Liver (tissue), 9 donors: ENCODE results near the gene PEX7. TPM values are rescaled to one million over a fixed set of nuclear protein-coding genes. Genes with fewer than 3 reads are reported as not detected.

Source experiments
- DNase-seq: peaks from one replicate; pipeline ENCODE4 v3.0.0-alpha.2; 2017; ENCODE audit warnings: low spot score
- H3K27ac ChIP-seq, 2 donors: one replicate each; pipeline ENCODE4 v1.7.0; 2013; ENCODE audit warnings: inconsistent platforms in 2 of 2, low read length in 2 of 2, control low read depth in 1 of 2, low read depth in 1 of 2, mild to moderate bottlenecking in 1 of 2
- H3K27me3 ChIP-seq, 4 donors: one replicate each; pipeline versions ENCODE4 v1.6.1 to v1.7.0; 2013; ENCODE audit warnings: low read length in 3 of 4, inconsistent platforms in 1 of 4, mild to moderate bottlenecking in 1 of 4, moderate library complexity in 1 of 4; ENCODE audit not compliant: control insufficient read depth in 4 of 4, insufficient read depth in 4 of 4
- H3K36me3 ChIP-seq, 4 donors: one replicate each; pipeline versions ENCODE4 v1.6.1 to v1.7.0; 2013; ENCODE audit warnings: low read length in 3 of 4, mild to moderate bottlenecking in 3 of 4, low read depth in 1 of 4, moderate library complexity in 1 of 4; ENCODE audit not compliant: control insufficient read depth in 4 of 4, insufficient read depth in 3 of 4
- H3K4me1 ChIP-seq, 4 donors: one replicate each; pipeline versions ENCODE4 v1.6.1 to v1.7.0; 2013; ENCODE audit warnings: low read length in 3 of 4, mild to moderate bottlenecking in 3 of 4, moderate library complexity in 1 of 4; ENCODE audit not compliant: control insufficient read depth in 4 of 4, insufficient read depth in 4 of 4
- H3K4me3 ChIP-seq, 3 donors: one replicate each; pipeline versions ENCODE4 v1.6.1 to v1.7.0; 2013; ENCODE audit warnings: low read length in 3 of 3, control low read depth in 1 of 3, low read depth in 1 of 3, mild to moderate bottlenecking in 1 of 3
- H3K9ac ChIP-seq, 2 donors: one replicate each; pipeline ENCODE4 v1.7.0; 2013; ENCODE audit warnings: low read length in 2 of 2, mild to moderate bottlenecking in 2 of 2, moderate library complexity in 2 of 2, control low read depth in 1 of 2, low read depth in 1 of 2
- H3K9me3 ChIP-seq, 4 donors: one replicate each; pipeline versions ENCODE4 v1.6.1 to v1.7.0; 2013; ENCODE audit warnings: low read length in 3 of 4; ENCODE audit not compliant: control insufficient read depth in 4 of 4
- EGR1 ChIP-seq, 2 donors: IDR thresholded peaks; 2 replicates each; pipeline ENCODE4 v1.6.1; 2016 to 2018; ENCODE audit warnings: antibody characterized with exemption in 2 of 2, low read depth in 2 of 2
- FOXA1 ChIP-seq: IDR thresholded peaks from 2 replicates; pipeline ENCODE4 v1.6.1; 2016; ENCODE audit warnings: antibody characterized with exemption
- FOXA2 ChIP-seq: IDR thresholded peaks from 2 replicates; pipeline ENCODE4 v1.6.1; 2016; ENCODE audit warnings: antibody characterized with exemption
- GABPA ChIP-seq, 2 donors: IDR thresholded peaks in 1 of 2; conservative IDR thresholded peaks in 1 of 2; 2 replicates each; pipeline ENCODE4 v1.6.1; 2016; ENCODE audit warnings: antibody characterized with exemption in 2 of 2, mild to moderate bottlenecking in 1 of 2, moderate library complexity in 1 of 2
- HNF4A ChIP-seq, 2 donors: conservative IDR thresholded peaks; 2 replicates each; pipeline ENCODE4 v1.6.1; 2016; ENCODE audit warnings: antibody characterized with exemption in 2 of 2, mild to moderate bottlenecking in 2 of 2
- HNF4G ChIP-seq: IDR thresholded peaks from 2 replicates; pipeline ENCODE4 v1.6.1; 2016; ENCODE audit warnings: antibody characterized with exemption
- JUND ChIP-seq, 2 donors: IDR thresholded peaks; 2 replicates each; pipeline ENCODE4 v1.6.1; 2016; ENCODE audit warnings: antibody characterized with exemption in 2 of 2
- NR2F2 ChIP-seq: IDR thresholded peaks from 2 replicates; pipeline ENCODE4 v1.6.1; 2016; ENCODE audit warnings: antibody characterized with exemption
- RAD21 ChIP-seq, 2 donors: IDR thresholded peaks; 2 replicates each; pipeline ENCODE4 v1.6.1; 2016; ENCODE audit warnings: antibody characterized with exemption in 2 of 2, mild to moderate bottlenecking in 2 of 2
- RXRA ChIP-seq, 2 donors: IDR thresholded peaks; 2 replicates each; pipeline ENCODE4 v1.6.1; 2017 to 2018; ENCODE audit warnings: antibody characterized with exemption in 2 of 2, mild to moderate bottlenecking in 1 of 2
- SP1 ChIP-seq: IDR thresholded peaks from 2 replicates; pipeline ENCODE4 v1.6.1; 2018; ENCODE audit warnings: antibody characterized with exemption, mild to moderate bottlenecking
- TAF1 ChIP-seq: conservative IDR thresholded peaks from 2 replicates; pipeline ENCODE4 v1.6.1; 2016; ENCODE audit warnings: antibody characterized with exemption, mild to moderate bottlenecking
- YY1 ChIP-seq: IDR thresholded peaks from 2 replicates; pipeline ENCODE4 v1.6.1; 2016; ENCODE audit warnings: antibody characterized with exemption, mild to moderate bottlenecking
- WGBS: extraction: QIAGEN DNeasy Blood & Tissue Kit; methylation state at CpG from one replicate; pipeline ENCODE4 v1.1.7; 2013; 5-methylcytosine and 5-hydroxymethylcytosine counted together
- polyA plus RNA-seq, 2 donors: library from polyadenylated mRNA; stranded (reverse) in 1 of 2; unstranded in 1 of 2; fragments of 200-250 nt in 1 of 2; fragments of >200 nt in 1 of 2; fragmentation: Nextera tagmentation in 1 of 2; extraction: Ambion mirVana in 1 of 2; gene quantifications; one replicate each; pipeline versions ENCODE4 v1.2.1 to v1.2.3, GENCODE V29; 2013 to 2015
- total RNA-seq, 2 donors: library from RNA; depleted of rRNA; stranded (reverse); fragments of >200 nt; gene quantifications; one replicate each; pipeline ENCODE4 v1.2.3, GENCODE V29; 2014
- TF ChIP-seq, protein P1 (sequence below): IDR thresholded peaks from 2 replicates; pipeline ENCODE4 v1.6.1; 2016; ENCODE audit warnings: antibody characterized with exemption
- TF ChIP-seq, protein P2 (sequence below): IDR thresholded peaks from 2 replicates; pipeline ENCODE4 v1.6.1; 2016; ENCODE audit warnings: antibody characterized with exemption
- TF ChIP-seq, protein P3 (sequence below): IDR thresholded peaks from 2 replicates; pipeline ENCODE4 v1.6.1; 2016; ENCODE audit warnings: antibody characterized with exemption
- TF ChIP-seq, protein P4 (sequence below): IDR thresholded peaks from 2 replicates; pipeline ENCODE4 v1.6.1; 2016; ENCODE audit warnings: antibody characterized with exemption, mild to moderate bottlenecking
- TF ChIP-seq, protein P5 (sequence below): fragments of 150-350 bp; IDR thresholded peaks from 2 replicates; pipeline ENCODE4 v1.5.1; 2017; ENCODE audit warnings: improper control_type of control experiment, low read depth, low read length; ENCODE audit not compliant: missing input control
- donor health status: healthy.
- donor health status: healthy.
- donor health status: healthy.
- donor health status: healthy.
- donor health status: healthy.

Gene PEX7
- total and polyA plus RNA-seq, 4 donors = 5.2 to 7.5 (median 6.2) TPM

DNA sequence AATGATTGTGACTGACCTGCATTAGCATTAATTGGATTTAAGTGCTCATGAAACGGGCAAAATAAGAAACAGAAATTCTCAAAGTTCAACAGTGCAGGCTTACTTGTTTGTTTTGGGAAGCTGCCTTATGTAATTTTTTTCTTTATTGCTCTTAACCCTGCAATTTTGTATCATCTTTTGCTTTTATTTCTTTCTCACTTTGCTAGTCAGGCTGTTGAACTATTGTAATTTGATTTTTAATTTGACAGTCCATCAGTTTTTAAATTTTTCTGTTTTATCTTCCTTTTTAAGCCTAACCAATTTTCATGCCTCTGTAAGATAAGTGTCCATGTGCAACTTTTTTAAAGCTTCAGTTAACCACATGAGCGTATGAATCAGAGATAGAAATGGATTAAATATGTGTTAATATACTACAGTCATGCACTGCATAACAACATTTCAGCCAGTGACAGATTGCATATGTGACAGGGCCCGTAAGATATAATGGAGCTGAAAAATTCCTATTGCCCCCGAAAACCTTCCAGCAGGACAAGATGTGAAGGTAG is 44.6 kb downstream of the PEX7 start:
- no peak for DNase-seq
- Histone ChIP-seq H3K9ac (no peak overlapping the region), H3K36me3 (peaks cover 0 to 5% (median 3%) of the 10 kb centered on the region in 4 donors), H3K27me3 (no peaks in the 10 kb centered on the region), H3K9me3 (no peaks in the 10 kb centered on the region), H3K27ac (no peak overlapping the region), H3K4me3 (no peak overlapping the region), H3K4me1 (no peaks in the 10 kb centered on the region)
- 81% methylated on average over 4 of the region's 4 CpGs for WGBS
- TF ChIP-seq NR2F2 (no peak), JUND (IDR thresholded peaks at IDR 0.05) (no peak), TAF1 (no peak), YY1 (no peak), FOXA1 (no peak), HNF4G (no peak), GABPA (IDR thresholded peaks at IDR 0.05 in 1 of 2, conservative IDR thresholded peaks at IDR 0.05 in 1 of 2) (no peak)
- TF ChIP-seq, protein P1, sequence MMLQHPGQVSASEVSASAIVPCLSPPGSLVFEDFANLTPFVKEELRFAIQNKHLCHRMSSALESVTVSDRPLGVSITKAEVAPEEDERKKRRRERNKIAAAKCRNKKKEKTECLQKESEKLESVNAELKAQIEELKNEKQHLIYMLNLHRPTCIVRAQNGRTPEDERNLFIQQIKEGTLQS = no peak
- TF ChIP-seq, protein P2, sequence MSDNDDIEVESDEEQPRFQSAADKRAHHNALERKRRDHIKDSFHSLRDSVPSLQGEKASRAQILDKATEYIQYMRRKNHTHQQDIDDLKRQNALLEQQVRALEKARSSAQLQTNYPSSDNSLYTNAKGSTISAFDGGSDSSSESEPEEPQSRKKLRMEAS = no peak

DNA sequence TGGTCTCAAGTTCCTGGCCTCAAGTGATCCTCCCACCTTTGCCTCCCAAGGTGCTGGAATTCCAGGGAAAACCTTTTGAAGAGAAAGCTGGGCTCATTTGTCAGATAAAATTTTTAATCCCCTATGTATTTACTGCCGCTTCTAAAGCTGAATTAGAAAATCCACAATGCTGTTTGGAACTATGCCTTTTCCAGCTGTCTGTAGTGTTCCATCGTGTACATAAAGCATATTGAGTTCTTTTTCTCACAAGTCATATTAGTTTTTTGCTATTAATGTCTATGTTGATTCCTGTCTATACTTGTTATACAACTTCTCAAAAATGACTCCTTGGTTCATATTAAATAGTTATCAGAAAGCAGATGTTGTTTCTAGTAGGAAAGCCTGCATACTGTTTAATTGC is 47.1 kb downstream of the PEX7 start:
- no peaks in the 10 kb centered on the region for H3K27me3 ChIP-seq
- peaks cover 5 to 15% (median 7%) of the 10 kb centered on the region in 4 donors for H3K36me3 ChIP-seq
- H3K4me3 ChIP-seq = no peak overlapping the region
- TF ChIP-seq SP1 (no peak), HNF4G (no peak), FOXA1 (no peak), NR2F2 (no peak), GABPA (IDR thresholded peaks at IDR 0.05 in 1 of 2, conservative IDR thresholded peaks at IDR 0.05 in 1 of 2) (no peak), EGR1 (IDR thresholded peaks at IDR 0.05; ENCODE audit: low read depth in 2 of 2) (no peak), RAD21 (IDR thresholded peaks at IDR 0.05) (no peak), RXRA (IDR thresholded peaks at IDR 0.05) (no peak), JUND (IDR thresholded peaks at IDR 0.05) (no peak), FOXA2 (no peak), HNF4A (conservative IDR thresholded peaks at IDR 0.05) (no peak)
- TF ChIP-seq, protein P3, sequence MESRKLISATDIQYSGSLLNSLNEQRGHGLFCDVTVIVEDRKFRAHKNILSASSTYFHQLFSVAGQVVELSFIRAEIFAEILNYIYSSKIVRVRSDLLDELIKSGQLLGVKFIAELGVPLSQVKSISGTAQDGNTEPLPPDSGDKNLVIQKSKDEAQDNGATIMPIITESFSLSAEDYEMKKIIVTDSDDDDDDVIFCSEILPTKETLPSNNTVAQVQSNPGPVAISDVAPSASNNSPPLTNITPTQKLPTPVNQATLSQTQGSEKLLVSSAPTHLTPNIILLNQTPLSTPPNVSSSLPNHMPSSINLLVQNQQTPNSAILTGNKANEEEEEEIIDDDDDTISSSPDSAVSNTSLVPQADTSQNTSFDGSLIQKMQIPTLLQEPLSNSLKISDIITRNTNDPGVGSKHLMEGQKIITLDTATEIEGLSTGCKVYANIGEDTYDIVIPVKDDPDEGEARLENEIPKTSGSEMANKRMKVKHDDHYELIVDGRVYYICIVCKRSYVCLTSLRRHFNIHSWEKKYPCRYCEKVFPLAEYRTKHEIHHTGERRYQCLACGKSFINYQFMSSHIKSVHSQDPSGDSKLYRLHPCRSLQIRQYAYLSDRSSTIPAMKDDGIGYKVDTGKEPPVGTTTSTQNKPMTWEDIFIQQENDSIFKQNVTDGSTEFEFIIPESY = no peak
- TF ChIP-seq, protein P4, sequence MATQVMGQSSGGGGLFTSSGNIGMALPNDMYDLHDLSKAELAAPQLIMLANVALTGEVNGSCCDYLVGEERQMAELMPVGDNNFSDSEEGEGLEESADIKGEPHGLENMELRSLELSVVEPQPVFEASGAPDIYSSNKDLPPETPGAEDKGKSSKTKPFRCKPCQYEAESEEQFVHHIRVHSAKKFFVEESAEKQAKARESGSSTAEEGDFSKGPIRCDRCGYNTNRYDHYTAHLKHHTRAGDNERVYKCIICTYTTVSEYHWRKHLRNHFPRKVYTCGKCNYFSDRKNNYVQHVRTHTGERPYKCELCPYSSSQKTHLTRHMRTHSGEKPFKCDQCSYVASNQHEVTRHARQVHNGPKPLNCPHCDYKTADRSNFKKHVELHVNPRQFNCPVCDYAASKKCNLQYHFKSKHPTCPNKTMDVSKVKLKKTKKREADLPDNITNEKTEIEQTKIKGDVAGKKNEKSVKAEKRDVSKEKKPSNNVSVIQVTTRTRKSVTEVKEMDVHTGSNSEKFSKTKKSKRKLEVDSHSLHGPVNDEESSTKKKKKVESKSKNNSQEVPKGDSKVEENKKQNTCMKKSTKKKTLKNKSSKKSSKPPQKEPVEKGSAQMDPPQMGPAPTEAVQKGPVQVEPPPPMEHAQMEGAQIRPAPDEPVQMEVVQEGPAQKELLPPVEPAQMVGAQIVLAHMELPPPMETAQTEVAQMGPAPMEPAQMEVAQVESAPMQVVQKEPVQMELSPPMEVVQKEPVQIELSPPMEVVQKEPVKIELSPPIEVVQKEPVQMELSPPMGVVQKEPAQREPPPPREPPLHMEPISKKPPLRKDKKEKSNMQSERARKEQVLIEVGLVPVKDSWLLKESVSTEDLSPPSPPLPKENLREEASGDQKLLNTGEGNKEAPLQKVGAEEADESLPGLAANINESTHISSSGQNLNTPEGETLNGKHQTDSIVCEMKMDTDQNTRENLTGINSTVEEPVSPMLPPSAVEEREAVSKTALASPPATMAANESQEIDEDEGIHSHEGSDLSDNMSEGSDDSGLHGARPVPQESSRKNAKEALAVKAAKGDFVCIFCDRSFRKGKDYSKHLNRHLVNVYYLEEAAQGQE = no peak
- TF ChIP-seq, protein P5, sequence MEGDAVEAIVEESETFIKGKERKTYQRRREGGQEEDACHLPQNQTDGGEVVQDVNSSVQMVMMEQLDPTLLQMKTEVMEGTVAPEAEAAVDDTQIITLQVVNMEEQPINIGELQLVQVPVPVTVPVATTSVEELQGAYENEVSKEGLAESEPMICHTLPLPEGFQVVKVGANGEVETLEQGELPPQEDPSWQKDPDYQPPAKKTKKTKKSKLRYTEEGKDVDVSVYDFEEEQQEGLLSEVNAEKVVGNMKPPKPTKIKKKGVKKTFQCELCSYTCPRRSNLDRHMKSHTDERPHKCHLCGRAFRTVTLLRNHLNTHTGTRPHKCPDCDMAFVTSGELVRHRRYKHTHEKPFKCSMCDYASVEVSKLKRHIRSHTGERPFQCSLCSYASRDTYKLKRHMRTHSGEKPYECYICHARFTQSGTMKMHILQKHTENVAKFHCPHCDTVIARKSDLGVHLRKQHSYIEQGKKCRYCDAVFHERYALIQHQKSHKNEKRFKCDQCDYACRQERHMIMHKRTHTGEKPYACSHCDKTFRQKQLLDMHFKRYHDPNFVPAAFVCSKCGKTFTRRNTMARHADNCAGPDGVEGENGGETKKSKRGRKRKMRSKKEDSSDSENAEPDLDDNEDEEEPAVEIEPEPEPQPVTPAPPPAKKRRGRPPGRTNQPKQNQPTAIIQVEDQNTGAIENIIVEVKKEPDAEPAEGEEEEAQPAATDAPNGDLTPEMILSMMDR = no peak
- TF ChIP-seq, protein P2 = no peak
- H3K27ac ChIP-seq = no peak overlapping the region
- H3K9me3 ChIP-seq = peaks cover 4 to 5% (median 4%) of the 10 kb centered on the region in 4 donors
- DNase-seq = no peak
- H3K4me1 ChIP-seq = no peaks in the 10 kb centered on the region
- WGBS = 95% methylated on average over 2 of the region's 2 CpGs
- H3K9ac ChIP-seq = no peak overlapping the region
